SK-N-SH (cell line): Measurements from ENCODE around the gene AKTIP.
"Not testable (repeated sequence)": the region's sequence is repeated elsewhere in the genome, so short reads cannot be mapped to it uniquely, and the experiment has no call there.

Source experiments
- CTCF ChIP-seq: fragments of 200-600 bp; sonication (generic); IDR thresholded peaks from 2 replicates; pipeline ENCODE4 v1.6.1; 2017; ENCODE audit warnings: antibody characterized with exemption, mild to moderate bottlenecking, moderate library complexity
- EP300 ChIP-seq, 2 experiments: IDR thresholded peaks; 2 replicates each; pipeline versions ENCODE4 v1.4.0 to v1.6.1; 2012; ENCODE audit warnings: borderline replicate concordance in 1 of 2, low read depth in 1 of 2, low read length in 1 of 2
- EZH2phosphoT487 ChIP-seq: fragments of 200-600 bp; sonication (generic); IDR thresholded peaks from 2 replicates; pipeline ENCODE4 v1.6.1; 2017; ENCODE audit warnings: low read depth, mixed run types, mild to moderate bottlenecking, antibody characterized with exemption, moderate library complexity, borderline replicate concordance
- FOSL2 ChIP-seq: IDR thresholded peaks from 2 replicates; pipeline ENCODE4 v1.4.0; 2012; ENCODE audit warnings: low read depth, mild to moderate bottlenecking, moderate library complexity, borderline replicate concordance
- FOXJ3 ChIP-seq: sonication (generic); formaldehyde crosslinking; IDR thresholded peaks from 2 replicates; pipeline ENCODE4 v1.5.1; 2020; ENCODE audit warnings: mild to moderate bottlenecking, missing genetic modification reagents
- FOXM1 ChIP-seq: IDR thresholded peaks from 2 replicates; pipeline ENCODE4 v1.4.0; 2012; ENCODE audit warnings: low read depth, mild to moderate bottlenecking
- JUND ChIP-seq: IDR thresholded peaks from 2 replicates; pipeline ENCODE4 v1.4.0; 2012
- MAX ChIP-seq: IDR thresholded peaks from 2 replicates; pipeline ENCODE4 v1.4.0; 2012; ENCODE audit warnings: low read depth
- MEF2A ChIP-seq: IDR thresholded peaks from 2 replicates; pipeline ENCODE4 v1.4.0; 2012; ENCODE audit warnings: low read depth, borderline replicate concordance
- POLR2AphosphoS5 ChIP-seq: IDR thresholded peaks from 2 replicates; pipeline ENCODE4 v1.6.1; 2012; ENCODE audit warnings: low read depth, low read length
- RAD21 ChIP-seq: IDR thresholded peaks from 2 replicates; pipeline ENCODE4 v1.6.1; 2012; ENCODE audit warnings: mild to moderate bottlenecking, low read length
- RFX5 ChIP-seq: IDR thresholded peaks from 2 replicates; pipeline ENCODE4 v1.6.1; 2012; ENCODE audit warnings: mild to moderate bottlenecking, improper control_type of control experiment, low read length
- SMC3 ChIP-seq: IDR thresholded peaks from 2 replicates; pipeline ENCODE4 v1.6.1; 2012; ENCODE audit warnings: low read depth, low read length, improper control_type of control experiment
- TAF1 ChIP-seq: IDR thresholded peaks from 2 replicates; pipeline ENCODE4 v1.6.1; 2012; ENCODE audit warnings: low read depth, mild to moderate bottlenecking, low read length, moderate library complexity, borderline replicate concordance

DNA sequence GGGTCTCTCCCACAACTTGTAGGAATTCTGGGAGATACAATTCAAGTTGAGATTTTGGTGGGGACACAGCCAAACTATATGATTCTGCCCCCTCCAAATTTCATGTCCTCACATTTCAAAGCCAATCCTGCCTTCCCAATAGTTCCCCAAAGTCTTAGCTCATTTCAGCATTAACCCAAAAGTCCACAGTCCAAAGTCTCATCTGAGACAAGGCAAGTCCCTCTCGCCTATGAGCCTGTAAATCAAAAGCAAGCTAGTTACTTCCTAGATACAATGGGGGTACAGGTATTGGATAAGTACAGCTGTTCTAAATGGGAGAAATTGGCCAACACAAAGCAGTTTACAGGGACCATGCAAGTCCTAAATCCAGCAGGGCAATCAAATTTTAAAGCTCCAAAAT is 9.8 kb upstream of the AKTIP start:
- not testable (repeated sequence) for TF ChIP-seq EZH2phosphoT487; POLR2AphosphoS5; RAD21; FOXM1; CTCF; FOXJ3 (CRISPR knock-in tag); RFX5; JUND; EP300 (IDR thresholded peaks at IDR 0.05; ENCODE audit: borderline replicate concordance in 1 of 2, low read depth in 1 of 2, low read length in 1 of 2); TAF1; MAX; MEF2A; FOSL2; SMC3
